Measurements from ENCODE around the gene GPR101. TPM values are rescaled to one million over a fixed set of nuclear protein-coding genes. Genes with fewer than 3 reads are reported as not detected.

Gene GPR101
- not detected in 2 replicates for total RNA-seq

GRCh38 chrX:137033774-137034507 is at the start of gene GPR101:
GPR101 (minus strand) TSS chrX:137033995; CDS start chrX:137031674, 2,321 bp downstream.

Other genes with a start within 250 kb of the GPR101 start
- gene RBMX, start 153.3 kb downstream of the GPR101 start, total RNA-seq: 203 and 232 TPM in 2 replicates

Data from hair follicular keratinocyte (primary cell).